Neutrophil (primary cell): ENCODE measurements around the gene CTXN1.

Experiments used
- H3K27ac ChIP-seq: fragments of 200-600 bp; sonication (generic); 2 replicates; pipeline ENCODE4 v1.5.1; 2016; ENCODE audit warnings: mild to moderate bottlenecking, moderate library complexity
- H3K27me3 ChIP-seq: fragments of 200-600 bp; sonication (generic); 2 replicates; pipeline ENCODE4 v1.6.0; 2016; ENCODE audit warnings: mild to moderate bottlenecking
- H3K36me3 ChIP-seq: fragments of 200-600 bp; sonication (generic); 2 replicates; pipeline ENCODE4 v1.5.1; 2017
- H3K4me1 ChIP-seq, 2 experiments: fragments of 200-600 bp in 1 of 2; sonication (generic) in 1 of 2; 1 replicate in 1 of 2; 2 replicates in 1 of 2; pipeline versions ENCODE4 v1.5.1 to v1.6.1; 2013 to 2016; ENCODE audit warnings: low read depth in 1 of 2, low read length in 1 of 2, mild to moderate bottlenecking in 1 of 2, moderate library complexity in 1 of 2; ENCODE audit not compliant: control insufficient read depth in 1 of 2, insufficient read depth in 1 of 2
- H3K4me3 ChIP-seq, 2 experiments: fragments of 200-600 bp in 1 of 2; sonication (generic) in 1 of 2; 1 replicate in 1 of 2; 2 replicates in 1 of 2; pipeline ENCODE4 v1.5.1; 2013 to 2016; ENCODE audit warnings: low read depth in 1 of 2, low read length in 1 of 2, mild to moderate bottlenecking in 1 of 2, moderate library complexity in 1 of 2
- H3K9me3 ChIP-seq: fragments of 200-600 bp; sonication (generic); 2 replicates; pipeline ENCODE4 v1.5.1; 2016
- TF ChIP-seq, protein P1 (sequence below): fragments of 200-600 bp; sonication (generic); IDR thresholded peaks from 2 replicates; pipeline ENCODE4 v1.5.1; 2016; ENCODE audit warnings: antibody characterized with exemption

Gene CTXN1

DNA sequence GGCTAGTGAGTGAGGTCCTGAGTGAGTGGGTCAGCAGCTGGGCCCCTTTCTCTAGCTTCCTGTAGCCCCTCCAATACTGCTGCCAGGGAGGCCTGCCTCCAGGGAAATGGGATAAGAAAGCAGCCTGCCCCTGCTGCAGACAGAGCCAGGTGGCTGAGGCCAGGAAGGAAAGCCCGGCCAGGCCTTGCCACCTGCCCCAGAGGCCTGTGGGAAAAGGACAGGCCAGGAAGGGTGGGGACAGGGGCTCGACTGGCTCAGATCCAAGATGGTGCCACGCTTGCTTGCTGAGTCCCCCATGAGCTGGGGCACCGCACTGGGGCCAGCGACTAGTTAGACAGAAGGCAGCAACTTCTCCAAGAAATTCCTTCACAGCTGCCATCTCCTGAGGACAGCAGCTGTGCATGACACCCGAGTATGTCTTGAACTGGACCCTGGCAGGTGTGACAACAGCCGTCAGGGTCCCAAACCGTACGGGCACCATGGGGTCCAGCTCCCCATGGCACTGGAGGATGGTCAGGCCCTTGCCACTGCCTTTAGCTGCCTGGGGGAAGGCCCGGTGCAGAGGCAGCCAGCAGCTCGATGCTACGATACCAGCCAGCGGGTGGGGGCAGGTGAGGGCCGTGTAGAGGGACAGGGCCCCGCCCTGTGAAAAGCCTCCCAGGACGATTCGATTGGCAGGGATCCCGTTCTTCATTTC lies 46.7 kb downstream of the CTXN1 start:
- H3K4me3 ChIP-seq = no peak overlapping the region
- peaks cover 45% of the 10 kb centered on the region for H3K27me3 ChIP-seq
- H3K36me3 ChIP-seq = no peaks in the 10 kb centered on the region
- H3K4me1 ChIP-seq = no peaks in the 10 kb centered on the region
- H3K9me3 ChIP-seq = no peaks in the 10 kb centered on the region
- H3K27ac ChIP-seq = no peak overlapping the region
- TF ChIP-seq, protein P1, sequence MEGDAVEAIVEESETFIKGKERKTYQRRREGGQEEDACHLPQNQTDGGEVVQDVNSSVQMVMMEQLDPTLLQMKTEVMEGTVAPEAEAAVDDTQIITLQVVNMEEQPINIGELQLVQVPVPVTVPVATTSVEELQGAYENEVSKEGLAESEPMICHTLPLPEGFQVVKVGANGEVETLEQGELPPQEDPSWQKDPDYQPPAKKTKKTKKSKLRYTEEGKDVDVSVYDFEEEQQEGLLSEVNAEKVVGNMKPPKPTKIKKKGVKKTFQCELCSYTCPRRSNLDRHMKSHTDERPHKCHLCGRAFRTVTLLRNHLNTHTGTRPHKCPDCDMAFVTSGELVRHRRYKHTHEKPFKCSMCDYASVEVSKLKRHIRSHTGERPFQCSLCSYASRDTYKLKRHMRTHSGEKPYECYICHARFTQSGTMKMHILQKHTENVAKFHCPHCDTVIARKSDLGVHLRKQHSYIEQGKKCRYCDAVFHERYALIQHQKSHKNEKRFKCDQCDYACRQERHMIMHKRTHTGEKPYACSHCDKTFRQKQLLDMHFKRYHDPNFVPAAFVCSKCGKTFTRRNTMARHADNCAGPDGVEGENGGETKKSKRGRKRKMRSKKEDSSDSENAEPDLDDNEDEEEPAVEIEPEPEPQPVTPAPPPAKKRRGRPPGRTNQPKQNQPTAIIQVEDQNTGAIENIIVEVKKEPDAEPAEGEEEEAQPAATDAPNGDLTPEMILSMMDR = no peak

DNA sequence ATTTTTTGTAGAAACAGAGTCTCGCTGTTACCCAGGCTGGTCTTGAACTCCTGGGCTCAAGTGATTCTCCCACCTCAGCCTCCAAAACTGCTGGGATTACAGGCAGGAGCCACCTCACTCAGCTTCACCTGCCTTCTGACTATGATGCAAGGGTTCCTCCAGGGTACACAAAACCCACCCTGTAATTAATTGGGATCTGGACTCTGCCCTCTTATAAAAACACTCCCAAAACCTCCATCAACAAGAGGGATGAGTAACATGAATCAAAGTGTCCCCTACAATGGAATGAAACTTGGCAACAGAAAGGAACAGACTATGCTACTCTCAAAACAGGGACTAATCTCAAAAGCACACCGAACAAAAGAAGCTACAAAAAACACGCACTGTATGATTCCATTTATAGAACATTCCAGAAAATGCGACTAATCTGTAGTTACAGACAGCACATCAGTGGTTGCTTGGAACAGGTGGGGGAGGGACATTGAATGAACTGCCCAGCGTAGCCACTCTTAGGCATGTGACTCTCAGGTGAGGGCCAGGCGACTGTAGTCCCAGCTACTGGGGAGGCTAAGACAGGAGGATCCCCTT lies 48.6 kb downstream of the CTXN1 start:
- Histone ChIP-seq H3K4me3 (no peak overlapping the region), H3K36me3 (no peaks in the 10 kb centered on the region), H3K27ac (no peak overlapping the region), H3K9me3 (no peaks in the 10 kb centered on the region), H3K4me1 (peaks cover 1 to 2% of the 10 kb centered on the region in 2 experiments), H3K27me3 (peaks cover 64% of the 10 kb centered on the region)
- TF ChIP-seq, protein P1 = no peak

DNA sequence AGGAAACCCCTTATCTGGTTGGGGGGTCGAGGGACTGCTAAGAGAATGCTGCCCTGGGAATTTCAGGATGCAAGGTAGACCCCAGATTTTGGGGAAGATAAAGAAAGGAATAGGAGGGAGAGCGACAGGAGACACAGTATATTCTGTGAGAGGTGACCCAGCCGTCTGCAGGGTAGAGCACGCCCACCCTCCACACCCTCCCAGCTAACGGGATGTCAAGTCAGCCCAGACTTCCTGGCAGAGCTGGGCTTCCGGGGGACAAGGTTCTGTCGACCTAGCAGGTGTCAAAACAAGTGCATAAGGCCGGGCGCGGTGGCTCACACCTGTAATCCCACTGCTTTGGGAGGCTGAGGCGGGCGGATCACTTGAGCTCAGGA lies 51.0 kb downstream of the CTXN1 start:
- H3K36me3 ChIP-seq = no peaks in the 10 kb centered on the region
- H3K27ac ChIP-seq = no peak overlapping the region
- peaks cover 71% of the 10 kb centered on the region for H3K27me3 ChIP-seq
- no peak overlapping the region for H3K4me3 ChIP-seq
- TF ChIP-seq, protein P1 = no peak
- H3K9me3 ChIP-seq = no peaks in the 10 kb centered on the region
- H3K4me1 ChIP-seq = peaks cover 18 to 22% of the 10 kb centered on the region in 2 experiments
